Nephron progenitor cell (in vitro differentiated cells): ENCODE results near the gene ITIH3.

Source experiments
- DNase-seq: peaks from one replicate; pipeline ENCODE4 v3.0.0; 2021
- H3K27ac Mint-ChIP-seq: 2 replicates; pipeline ENCODE4 v1.8.0; 2021; ENCODE audit warnings: mild to moderate bottlenecking, moderate library complexity, mixed read lengths
- H3K27me3 Mint-ChIP-seq: 2 replicates; pipeline ENCODE4 v1.8.0; 2021; ENCODE audit warnings: mild to moderate bottlenecking, low read depth, mixed read lengths; ENCODE audit not compliant: poor library complexity
- H3K36me3 Mint-ChIP-seq: 2 replicates; pipeline ENCODE4 v1.8.0; 2021; ENCODE audit warnings: low read depth, mixed read lengths
- H3K4me1 Mint-ChIP-seq: 2 replicates; pipeline ENCODE4 v1.8.0; 2021; ENCODE audit warnings: mixed read lengths
- H3K4me3 Mint-ChIP-seq: 2 replicates; pipeline ENCODE4 v1.8.0; 2021; ENCODE audit warnings: mild to moderate bottlenecking, moderate library complexity, mixed read lengths
- H3K9me3 Mint-ChIP-seq: 2 replicates; pipeline ENCODE4 v1.8.0; 2021; ENCODE audit warnings: mild to moderate bottlenecking, moderate library complexity, mixed read lengths
- CTCF ChIP-seq: fragments of 200-600 bp; sonication (generic); IDR thresholded peaks from 2 replicates; pipeline ENCODE4 v1.5.0; 2021; ENCODE audit warnings: antibody characterized with exemption

The ITIH3 gene

GRCh38 chr3:52843881-52844280, 49.3 kb downstream of the ITIH3 start:
- TF ChIP-seq CTCF, result no peak
- no peak overlapping the region for H3K4me3 Mint-ChIP-seq
- H3K9me3 Mint-ChIP-seq, result no peaks in the 10 kb centered on the region
- no peak overlapping the region for H3K27ac Mint-ChIP-seq
- DNase-seq, result no peak
- peaks cover 5% of the 10 kb centered on the region for H3K27me3 Mint-ChIP-seq
- H3K36me3 Mint-ChIP-seq, result peaks cover 18% of the 10 kb centered on the region
- H3K4me1 Mint-ChIP-seq, result peaks cover 39% of the 10 kb centered on the region

- peaks cover 5% of the 10 kb centered on the region for H3K27me3 Mint-ChIP-seq
- TF ChIP-seq CTCF, result no peak
- H3K4me1 Mint-ChIP-seq, result peaks cover 39% of the 10 kb centered on the region
- no peaks in the 10 kb centered on the region for H3K9me3 Mint-ChIP-seq
- no peak for DNase-seq
- H3K27ac Mint-ChIP-seq, result peak overlapping the region; percentile 88
- no peak overlapping the region for H3K4me3 Mint-ChIP-seq
- peaks cover 18% of the 10 kb centered on the region for H3K36me3 Mint-ChIP-seq
Measured at GRCh38 chr3:52844290-52844975, 49.8 kb downstream of the ITIH3 start.

GRCh38 chr3:52845157-52845556, 50.6 kb downstream of the ITIH3 start:
- Mint-ChIP-seq H3K27me3 (peaks cover 5% of the 10 kb centered on the region), H3K36me3 (peaks cover 18% of the 10 kb centered on the region), H3K4me1 (peaks cover 39% of the 10 kb centered on the region), H3K9me3 (no peaks in the 10 kb centered on the region), H3K4me3 (no peak overlapping the region), H3K27ac (no peak overlapping the region)
- no peak for TF ChIP-seq CTCF
- no peak for DNase-seq

- Mint-ChIP-seq H3K4me1 (peaks cover 39% of the 10 kb centered on the region), H3K36me3 (peaks cover 18% of the 10 kb centered on the region), H3K4me3 (no peak overlapping the region), H3K9me3 (no peaks in the 10 kb centered on the region), H3K27me3 (peaks cover 5% of the 10 kb centered on the region), H3K27ac (no peak overlapping the region)
- peak; percentile 22 for DNase-seq
- TF ChIP-seq CTCF, result no peak
Measured at GRCh38 chr3:52845691-52846431, 51.3 kb downstream of the ITIH3 start.

GRCh38 chr3:52846432-52846965, 51.9 kb downstream of the ITIH3 start:
- TF ChIP-seq CTCF, result no peak
- peaks cover 5% of the 10 kb centered on the region for H3K27me3 Mint-ChIP-seq
- H3K27ac Mint-ChIP-seq, result peak overlapping the region; percentile 95
- no peak for DNase-seq
- peaks cover 18% of the 10 kb centered on the region for H3K36me3 Mint-ChIP-seq
- peaks cover 38% of the 10 kb centered on the region for H3K4me1 Mint-ChIP-seq
- H3K4me3 Mint-ChIP-seq, result no peak overlapping the region
- H3K9me3 Mint-ChIP-seq, result no peaks in the 10 kb centered on the region
